B cell (primary cell): ENCODE data around the gene ARHGEF10L. TPM values are rescaled to one million over a fixed set of nuclear protein-coding genes. Genes with fewer than 3 reads are reported as not detected.

Experiments used
- ATAC-seq: fragments of 200-7000 bp; cut with Tn5 transposase; one replicate; pipeline ENCODE4 v1.10.0; 2021; ENCODE audit warnings: low read depth, mild to moderate bottlenecking, moderate number of reproducible peaks, moderate library complexity
- CTCF ChIA-PET: fragments of 350-600 bp; sonication (Branson Sonifier 250); formaldehyde crosslinking; loops from one replicate; lab custom pipeline; 2021; ENCODE audit warnings: antibody characterized with exemption, inconsistent platforms; lab: Charles Lee
- POLR2A ChIA-PET: fragments of 350-600 bp; sonication (Branson Sonifier 250); formaldehyde crosslinking; loops from one replicate; lab custom pipeline; 2021; ENCODE audit warnings: antibody characterized with exemption; lab: Charles Lee
- DNase-seq: peaks from one replicate; pipeline ENCODE4 v3.0.0; 2013
- H2AFZ ChIP-seq: 2 replicates; pipeline ENCODE4 v1.6.1; 2012; ENCODE audit warnings: mild to moderate bottlenecking, low read depth, low read length; ENCODE audit not compliant: insufficient read depth, poor library complexity, severe bottlenecking
- H3K27ac ChIP-seq, 2 donors: 1 replicate in 1 of 2; 2 replicates in 1 of 2; pipeline ENCODE4 v1.5.1; 2012 to 2013; ENCODE audit warnings: low read length in 2 of 2, mild to moderate bottlenecking in 2 of 2, moderate library complexity in 1 of 2
- H3K27me3 ChIP-seq, 4 experiments: fragments of 200-600 bp in 1 of 4; sonication (generic) in 1 of 4; replicated peaks in 1 of 4; 1 replicate in 2 of 4; 2 replicates in 2 of 4; pipeline versions ENCODE4 v1.6.1 to v1.7.0; 2013 to 2016; ENCODE audit warnings: low read length in 3 of 4, mild to moderate bottlenecking in 2 of 4, mixed read lengths in 1 of 4, moderate library complexity in 1 of 4; ENCODE audit not compliant: insufficient read depth in 4 of 4, control insufficient read depth in 3 of 4; ENCODE audit errors: control extremely low read depth in 1 of 4
- H3K36me3 ChIP-seq, 2 experiments: replicated peaks in 1 of 2; 1 replicate in 1 of 2; 2 replicates in 1 of 2; pipeline versions ENCODE4 v1.6.1 to v1.7.1; 2013; ENCODE audit warnings: low read length in 1 of 2; ENCODE audit not compliant: insufficient read depth in 2 of 2, control insufficient read depth in 1 of 2; ENCODE audit errors: control extremely low read depth in 1 of 2, extremely low read depth in 1 of 2
- H3K4me1 ChIP-seq, 2 donors: fragments of 200-600 bp in 1 of 2; sonication (generic) in 1 of 2; 1 replicate in 1 of 2; 2 replicates in 1 of 2; pipeline versions ENCODE4 v1.5.1 to v1.6.1; 2013 to 2017; ENCODE audit warnings: low read length in 2 of 2; ENCODE audit not compliant: control insufficient read depth in 2 of 2, insufficient read depth in 2 of 2
- H3K4me2 ChIP-seq: replicated peaks from 2 replicates; pipeline ENCODE3; 2012; ENCODE audit warnings: mild to moderate bottlenecking, low read depth, low read length; ENCODE audit not compliant: poor library complexity, severe bottlenecking
- H3K4me3 ChIP-seq, 5 experiments: fragments of 200-600 bp in 1 of 5; sonication (generic) in 1 of 5; 1 replicate in 3 of 5; 2 replicates in 2 of 5; pipeline versions ENCODE4 v1.5.1 to v1.7.0; 2011 to 2016; ENCODE audit warnings: low read length in 4 of 5, mild to moderate bottlenecking in 4 of 5, low read depth in 2 of 5, control low read depth in 1 of 5, moderate library complexity in 1 of 5; ENCODE audit not compliant: insufficient read depth in 1 of 5; ENCODE audit errors: control extremely low read depth in 1 of 5, extremely low read depth in 1 of 5
- H3K79me2 ChIP-seq: fragments of 200-600 bp; sonication (generic); one replicate; pipeline ENCODE4 v1.6.0; 2016; ENCODE audit warnings: low read length; ENCODE audit not compliant: control insufficient read depth, insufficient read depth
- H3K9ac ChIP-seq: fragments of 200-600 bp; sonication (generic); 2 replicates; pipeline ENCODE4 v1.6.1; 2017; ENCODE audit warnings: mild to moderate bottlenecking, low read length, moderate library complexity
- H3K9me3 ChIP-seq, 3 donors: one replicate each; pipeline versions ENCODE4 v1.6.1 to v1.7.1; 2013; ENCODE audit warnings: low read length in 2 of 3; ENCODE audit not compliant: control insufficient read depth in 2 of 3, insufficient read depth in 1 of 3; ENCODE audit errors: control extremely low read depth in 1 of 3
- H4K20me1 ChIP-seq: 2 replicates; pipeline ENCODE4 v1.6.0; 2012; ENCODE audit warnings: mild to moderate bottlenecking, low read length; ENCODE audit not compliant: insufficient read depth, control insufficient read depth, poor library complexity, severe bottlenecking
- H3K27ac Mint-ChIP-seq: one replicate; pipeline ENCODE4 v1.8.0; 2021; ENCODE audit warnings: mixed read lengths
- H3K27me3 Mint-ChIP-seq: one replicate; pipeline ENCODE4 v1.8.0; 2021; ENCODE audit warnings: mixed read lengths
- H3K4me1 Mint-ChIP-seq: one replicate; pipeline ENCODE4 v1.8.0; 2021; ENCODE audit warnings: mixed read lengths
- H3K4me3 Mint-ChIP-seq: one replicate; pipeline ENCODE4 v1.8.0; 2021; ENCODE audit warnings: mixed read lengths
- H3K9me3 Mint-ChIP-seq: one replicate; pipeline ENCODE4 v1.8.0; 2022; ENCODE audit warnings: mixed read lengths; ENCODE audit not compliant: insufficient read depth
- EZH2 ChIP-seq: IDR thresholded peaks from 2 replicates; pipeline ENCODE4 v1.6.1; 2012; ENCODE audit warnings: borderline replicate concordance, low read depth, mild to moderate bottlenecking, moderate library complexity, low read length; ENCODE audit not compliant: insufficient read depth, poor library complexity, severe bottlenecking
- WGBS: methylation state at CpG from one replicate; pipeline ENCODE4 v1.1.5; 2013; ENCODE audit warnings: missing lambda C conversion rate; ENCODE audit not compliant: insufficient coverage; 5-methylcytosine and 5-hydroxymethylcytosine counted together
- intact Hi-C: fragments of 100-400 bp; cut with micrococcal nuclease; formaldehyde crosslinking; loops from one replicate; pipeline ENCODE4 v1.10.0; 2022
- polyA plus RNA-seq: library from polyadenylated mRNA; depleted of rRNA; stranded (reverse); fragments of >200 nt; gene quantifications from 2 replicates; pipeline ENCODE4 v1.2.3, GENCODE V29; 2012
- total RNA-seq, 2 donors: library from RNA; stranded (reverse); fragments of 120-200 nt in 1 of 2; gene quantifications; 1 replicate in 1 of 2; 2 replicates in 1 of 2; pipeline versions ENCODE4 v1.2.3 to v1.2.4, GENCODE V29; 2013 to 2022
- TF ChIP-seq, protein P1 (sequence below): fragments of 200-600 bp; IDR thresholded peaks from one replicate; pipeline ENCODE4 v1.8.0; 2022; ENCODE audit warnings: antibody characterized with exemption, mild to moderate bottlenecking

Gene ARHGEF10L
- total and polyA plus RNA-seq, 2 donors (not counting 1 experiment from before 2014, with no cell fraction given): 2.0 to 4.9 TPM

DNA sequence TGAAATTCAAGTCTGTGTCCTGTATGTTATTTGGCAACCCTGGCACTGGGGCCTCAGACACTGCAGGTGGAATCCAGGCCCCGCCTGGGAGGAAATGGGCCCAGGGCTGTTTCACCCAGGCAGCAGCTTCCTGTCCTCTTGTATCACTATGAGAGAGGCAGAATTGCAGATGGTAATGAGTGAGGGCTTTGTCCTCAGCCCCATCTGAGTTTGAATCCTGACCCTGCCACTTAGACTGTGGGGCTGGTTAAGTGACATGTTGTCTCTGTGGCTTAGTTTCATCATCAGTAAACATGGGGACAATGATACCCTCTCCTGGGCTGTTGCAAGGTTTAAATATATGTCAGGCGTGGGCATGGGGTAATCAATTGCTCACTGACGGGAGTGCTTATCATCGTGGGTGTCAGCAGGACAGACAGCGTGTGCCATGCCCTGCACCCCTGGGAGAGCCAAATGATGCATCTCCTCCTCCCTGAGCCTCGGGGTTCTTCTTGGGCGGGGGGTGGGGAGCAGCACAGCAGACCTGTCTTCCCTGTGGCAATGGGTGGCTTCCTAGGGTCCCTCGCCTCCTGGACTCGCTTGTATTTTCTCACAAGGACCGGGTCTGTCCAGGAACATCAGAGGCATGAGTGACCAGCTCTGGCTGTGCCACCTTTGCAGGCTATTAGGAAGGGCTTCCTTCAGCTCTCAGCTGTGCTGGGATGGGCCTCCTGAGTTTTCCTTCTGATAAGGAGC lies 42.1 kb downstream of the ARHGEF10L start:
- 78% methylated on average over 10 of the region's 10 CpGs for WGBS
- ChIA-PET POLR2A (no interaction called here), CTCF (no interaction called here)
- H4K20me1 ChIP-seq: no peaks in the 10 kb centered on the region
- DNase-seq: no peak
- no peak overlapping the region for H3K27ac ChIP-seq
- no peak overlapping the region for H3K27ac Mint-ChIP-seq
- H3K27me3 Mint-ChIP-seq: peaks cover 19% of the 10 kb centered on the region
- no peaks in the 10 kb centered on the region for H3K9me3 Mint-ChIP-seq
- no peak for ATAC-seq
- H3K4me3 ChIP-seq: no peak overlapping the region
- intact Hi-C loops: no loop called here
- H3K4me3 Mint-ChIP-seq: no peak overlapping the region
- H2AFZ ChIP-seq: no peak overlapping the region
- no peaks in the 10 kb centered on the region for H3K4me1 ChIP-seq
- no peaks in the 10 kb centered on the region for H3K27me3 ChIP-seq
- H3K79me2 ChIP-seq: no peaks in the 10 kb centered on the region
- no peak for TF ChIP-seq EZH2
- TF ChIP-seq, protein P1, sequence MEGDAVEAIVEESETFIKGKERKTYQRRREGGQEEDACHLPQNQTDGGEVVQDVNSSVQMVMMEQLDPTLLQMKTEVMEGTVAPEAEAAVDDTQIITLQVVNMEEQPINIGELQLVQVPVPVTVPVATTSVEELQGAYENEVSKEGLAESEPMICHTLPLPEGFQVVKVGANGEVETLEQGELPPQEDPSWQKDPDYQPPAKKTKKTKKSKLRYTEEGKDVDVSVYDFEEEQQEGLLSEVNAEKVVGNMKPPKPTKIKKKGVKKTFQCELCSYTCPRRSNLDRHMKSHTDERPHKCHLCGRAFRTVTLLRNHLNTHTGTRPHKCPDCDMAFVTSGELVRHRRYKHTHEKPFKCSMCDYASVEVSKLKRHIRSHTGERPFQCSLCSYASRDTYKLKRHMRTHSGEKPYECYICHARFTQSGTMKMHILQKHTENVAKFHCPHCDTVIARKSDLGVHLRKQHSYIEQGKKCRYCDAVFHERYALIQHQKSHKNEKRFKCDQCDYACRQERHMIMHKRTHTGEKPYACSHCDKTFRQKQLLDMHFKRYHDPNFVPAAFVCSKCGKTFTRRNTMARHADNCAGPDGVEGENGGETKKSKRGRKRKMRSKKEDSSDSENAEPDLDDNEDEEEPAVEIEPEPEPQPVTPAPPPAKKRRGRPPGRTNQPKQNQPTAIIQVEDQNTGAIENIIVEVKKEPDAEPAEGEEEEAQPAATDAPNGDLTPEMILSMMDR: no peak
- no peak overlapping the region for H3K9ac ChIP-seq
- no peak overlapping the region for H3K4me2 ChIP-seq
- no peaks in the 10 kb centered on the region for H3K4me1 Mint-ChIP-seq
- no peaks in the 10 kb centered on the region for H3K36me3 ChIP-seq
- peaks cover 0 to 1% (median 0%) of the 10 kb centered on the region in 3 donors for H3K9me3 ChIP-seq

DNA sequence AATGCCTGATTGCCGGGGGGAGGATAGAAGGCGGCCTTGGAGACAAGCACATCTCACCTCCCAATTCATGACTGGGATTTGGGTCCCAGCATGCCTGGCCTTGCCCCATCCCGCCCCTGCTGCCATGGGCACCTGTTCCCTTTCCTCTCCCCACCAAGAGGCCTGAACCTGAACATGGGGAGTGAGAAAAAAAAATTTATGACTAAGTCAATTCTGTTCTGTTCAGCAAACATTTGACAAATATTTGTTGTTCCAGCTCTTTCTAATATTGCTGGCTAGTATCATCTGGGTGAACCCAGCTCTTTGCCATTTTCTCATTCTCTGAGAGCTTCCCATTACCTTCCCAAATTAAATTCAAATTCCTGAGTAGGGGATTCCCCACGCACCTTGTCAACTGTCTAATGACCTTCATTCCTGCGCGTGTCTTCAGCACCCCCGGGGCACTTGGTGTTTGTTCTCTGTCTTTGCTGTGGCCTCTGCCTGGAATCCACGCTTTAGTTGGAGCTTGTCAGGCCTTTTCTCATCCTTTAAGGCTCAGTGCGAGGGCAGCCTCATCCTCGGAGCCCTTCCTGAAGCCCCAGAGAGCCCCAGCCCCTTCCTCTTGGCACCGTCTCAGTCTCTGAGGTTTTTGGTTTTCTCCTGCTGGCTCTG lies 42.8 kb downstream of the ARHGEF10L start:
- Histone ChIP-seq H2AFZ (no peak overlapping the region), H3K27ac (no peak overlapping the region), H3K79me2 (no peaks in the 10 kb centered on the region), H3K4me3 (no peak overlapping the region), H3K9ac (no peak overlapping the region), H3K27me3 (no peaks in the 10 kb centered on the region), H4K20me1 (no peaks in the 10 kb centered on the region), H3K4me1 (no peaks in the 10 kb centered on the region), H3K4me2 (no peak overlapping the region), H3K9me3 (peaks cover 0 to 4% (median 0%) of the 10 kb centered on the region in 3 donors), H3K36me3 (no peaks in the 10 kb centered on the region)
- ATAC-seq (no peak), DNase-seq (no peak)
- intact Hi-C loops: no loop called here
- TF ChIP-seq EZH2: no peak
- TF ChIP-seq, protein P1: no peak
- peaks cover 19% of the 10 kb centered on the region for H3K27me3 Mint-ChIP-seq
- no peaks in the 10 kb centered on the region for H3K9me3 Mint-ChIP-seq
- no peaks in the 10 kb centered on the region for H3K4me1 Mint-ChIP-seq
- ChIA-PET POLR2A (no interaction called here), CTCF (interaction anchor here (1.0 kb wide), 1 partner anchor 457 kb away, joined by 5 read pairs; no protein-coding TSS in a partner anchor)
- H3K4me3 Mint-ChIP-seq: no peak overlapping the region
- H3K27ac Mint-ChIP-seq: no peak overlapping the region
- WGBS: 48% methylated on average over 9 of the region's 11 CpGs
